ENCODE data around the gene RBCK1.

GRCh38 chr20:420166-420620 lies 12.1 kb downstream of the RBCK1 start:
- no peak for TF ChIP-seq CTCF (IDR thresholded peaks at IDR 0.05)
- TF ChIP-seq POLR2A (IDR thresholded peaks at IDR 0.05): no peak
- TF ChIP-seq POLR2AphosphoS5 (IDR thresholded peaks at IDR 0.05): no peak
- no peak for TF ChIP-seq EP300 (IDR thresholded peaks at IDR 0.05)
